GM23338 (cell line): ENCODE measurements around the gene KRTAP23-1. TPM values are rescaled to one million over a fixed set of nuclear protein-coding genes. Genes with fewer than 3 reads are reported as not detected.

Source experiments
- ATAC-seq: fragments of 200-7000 bp; cut with Tn5 transposase; 3 replicates; pipeline ENCODE4 v1.9.1; 2020
- DNase-seq: peaks from one replicate; pipeline ENCODE4 v3.0.0-alpha.2; 2015; ENCODE audit warnings: low spot score
- H2AFZ ChIP-seq: fragments of 200-600 bp; sonication (generic); 2 replicates; pipeline ENCODE4 v1.8.0; 2016; ENCODE audit warnings: antibody characterized with exemption, mild to moderate bottlenecking, moderate library complexity
- H3F3A ChIP-seq: fragments of 200-600 bp; sonication (generic); replicated peaks from 2 replicates; pipeline ENCODE4 v1.8.0; 2017; ENCODE audit warnings: antibody characterized with exemption, mixed run types, low read depth
- H3K27ac ChIP-seq: fragments of 200-600 bp; sonication (generic); 2 replicates; pipeline ENCODE4 v1.6.1; 2016; ENCODE audit warnings: low read depth
- H3K27me3 ChIP-seq: fragments of 200-600 bp; sonication (generic); 2 replicates; pipeline ENCODE4 v1.8.0; 2016; ENCODE audit warnings: mild to moderate bottlenecking, mixed run types, moderate library complexity; ENCODE audit not compliant: insufficient read depth
- H3K36me3 ChIP-seq: fragments of 200-600 bp; sonication (generic); 2 replicates; pipeline ENCODE4 v1.8.0; 2016; ENCODE audit warnings: mild to moderate bottlenecking; ENCODE audit not compliant: insufficient read depth
- H3K4me1 ChIP-seq: fragments of 200-600 bp; sonication (generic); 2 replicates; pipeline ENCODE4 v1.8.0; 2016; ENCODE audit warnings: mild to moderate bottlenecking, moderate library complexity; ENCODE audit not compliant: insufficient read depth
- H3K4me2 ChIP-seq: fragments of 200-600 bp; sonication (generic); 2 replicates; pipeline ENCODE4 v1.7.1; 2017; ENCODE audit warnings: mixed run types
- H3K4me3 ChIP-seq: fragments of 200-600 bp; sonication (generic); 2 replicates; pipeline ENCODE4 v1.6.1; 2016; ENCODE audit warnings: mixed run types
- H3K79me2 ChIP-seq: fragments of 200-600 bp; sonication (generic); replicated peaks from 2 replicates; pipeline ENCODE4 v1.8.0; 2017; ENCODE audit warnings: mild to moderate bottlenecking; ENCODE audit not compliant: insufficient read depth
- H3K9me2 ChIP-seq: fragments of 200-600 bp; sonication (generic); 2 replicates; pipeline ENCODE4 v1.8.0; 2017; ENCODE audit not compliant: insufficient read depth
- H4K20me1 ChIP-seq: fragments of 200-600 bp; sonication (generic); replicated peaks from 2 replicates; pipeline ENCODE4 v1.8.0; 2017; ENCODE audit warnings: mild to moderate bottlenecking; ENCODE audit not compliant: insufficient read depth
- H3K27ac Mint-ChIP-seq: 2 replicates; pipeline ENCODE4 v1.8.0; 2020; ENCODE audit warnings: inconsistent platforms, mild to moderate bottlenecking, moderate library complexity, mixed read lengths
- H3K27me3 Mint-ChIP-seq: 3 replicates; pipeline ENCODE4 v1.8.0; 2022; ENCODE audit warnings: low read depth, mild to moderate bottlenecking, moderate library complexity, mixed read lengths, inconsistent platforms; ENCODE audit not compliant: insufficient read depth, poor library complexity
- H3K36me3 Mint-ChIP-seq: 3 replicates; pipeline ENCODE4 v1.8.0; 2021; ENCODE audit warnings: low read depth, mild to moderate bottlenecking, inconsistent platforms, moderate library complexity, mixed read lengths
- H3K4me1 Mint-ChIP-seq: 3 replicates; pipeline ENCODE4 v1.8.0; 2020; ENCODE audit warnings: mild to moderate bottlenecking, inconsistent platforms, mixed read lengths
- H3K4me3 Mint-ChIP-seq: 3 replicates; pipeline ENCODE4 v1.8.0; 2021; ENCODE audit warnings: moderate library complexity, mild to moderate bottlenecking, inconsistent platforms, mixed read lengths
- H3K9me3 Mint-ChIP-seq: 3 replicates; pipeline ENCODE4 v1.8.0; 2020; ENCODE audit warnings: moderate library complexity, mild to moderate bottlenecking, inconsistent platforms, mixed read lengths
- CREB1 ChIP-seq: fragments of 250-450 bp; sonication (Bioruptor Pico); IDR thresholded peaks from 2 replicates; pipeline ENCODE4 v1.5.0; 2020; ENCODE audit warnings: low read depth, mild to moderate bottlenecking, moderate library complexity
- CTCF ChIP-seq, 2 experiments: fragments of 200-600 bp in 1 of 2; sonication (generic) in 1 of 2; conservative IDR thresholded peaks; 2 replicates each; pipeline versions ENCODE4 v1.5.1 to v1.6.1; 2016 to 2017; ENCODE audit warnings: antibody characterized with exemption in 2 of 2, low read depth in 2 of 2, mild to moderate bottlenecking in 2 of 2, moderate library complexity in 1 of 2
- ETS1 ChIP-seq: IDR thresholded peaks from 2 replicates; pipeline ENCODE4 v1.6.1; 2016; ENCODE audit warnings: antibody characterized with exemption
- JUNB ChIP-seq: IDR thresholded peaks from one replicate; pipeline ENCODE4 v1.6.1; 2016; ENCODE audit warnings: antibody characterized with exemption; ENCODE audit not compliant: unreplicated experiment
- NANOG ChIP-seq: IDR thresholded peaks from 2 replicates; pipeline ENCODE4 v1.6.1; 2016; ENCODE audit warnings: antibody characterized with exemption, borderline replicate concordance
- POLR2AphosphoS5 ChIP-seq: IDR thresholded peaks from 2 replicates; pipeline ENCODE4 v1.6.1; 2016; ENCODE audit warnings: antibody characterized with exemption, low read depth
- REST ChIP-seq: IDR thresholded peaks from one replicate; pipeline ENCODE4 v1.6.1; 2018; ENCODE audit warnings: antibody characterized with exemption; ENCODE audit not compliant: unreplicated experiment
- STAT1 ChIP-seq: IDR thresholded peaks from one replicate; pipeline ENCODE4 v1.6.1; 2016; ENCODE audit warnings: antibody characterized with exemption; ENCODE audit not compliant: unreplicated experiment
- ZNF114 ChIP-seq: fragments of 250-450 bp; sonication (Bioruptor Pico); IDR thresholded peaks from 2 replicates; pipeline ENCODE4 v1.5.0; 2020; ENCODE audit warnings: mild to moderate bottlenecking, moderate library complexity
- ZNF331 ChIP-seq: fragments of 250-450 bp; sonication (Bioruptor Pico); IDR thresholded peaks from 2 replicates; pipeline ENCODE4 v1.5.0; 2020; ENCODE audit warnings: low read depth, mild to moderate bottlenecking, moderate library complexity
- ZNF462 ChIP-seq: fragments of 250-450 bp; sonication (Bioruptor Pico); IDR thresholded peaks from 2 replicates; pipeline ENCODE4 v1.5.0; 2020; ENCODE audit warnings: mild to moderate bottlenecking, moderate library complexity
- polyA plus RNA-seq: library from polyadenylated mRNA; unstranded; fragments of >200 nt; fragmentation: Nextera tagmentation; extraction: Ambion mirVana; gene quantifications from 2 replicates; pipeline ENCODE4 v1.2.1, GENCODE V29; 2016
- total RNA-seq: library from RNA; depleted of rRNA; stranded (reverse); fragments of >200 nt; shearing (Covaris generic); gene quantifications from 2 replicates; pipeline ENCODE4 v1.2.3, GENCODE V29; 2014

The KRTAP23-1 gene
- total and polyA plus RNA-seq, 2 experiments from 2014 or later = not detected

GRCh38 chr21:30315701-30316100 is 32.7 kb downstream of the KRTAP23-1 start:
- H3K4me1 Mint-ChIP-seq = no peaks in the 10 kb centered on the region

More at GRCh38 chr21:30315701-30316100, 32.7 kb downstream of the KRTAP23-1 start:
- no peak overlapping the region for H3K4me2 ChIP-seq
- H3F3A ChIP-seq = no peaks in the 10 kb centered on the region
- H3K27ac ChIP-seq = no peak overlapping the region
- Mint-ChIP-seq H3K9me3 (no peaks in the 10 kb centered on the region), H3K36me3 (no peaks in the 10 kb centered on the region), H3K4me3 (no peak overlapping the region), H3K27me3 (peaks cover 4% of the 10 kb centered on the region), H3K27ac (no peak overlapping the region)
- no peak for TF ChIP-seq REST
- TF ChIP-seq ZNF462 (CRISPR knock-in tag) = no peak
- no peak for TF ChIP-seq NANOG
- TF ChIP-seq ZNF114 = no peak
- no peak for TF ChIP-seq ETS1
- no peak for TF ChIP-seq JUNB
- TF ChIP-seq ZNF331 (CRISPR knock-in tag) = no peak
- no peak for TF ChIP-seq CTCF (conservative IDR thresholded peaks at IDR 0.05; ENCODE audit: low read depth in 2 of 2)
- no peak for TF ChIP-seq POLR2AphosphoS5
- no peak for TF ChIP-seq CREB1 (CRISPR knock-in tag)
- TF ChIP-seq STAT1 = no peak
- no peaks in the 10 kb centered on the region; the same call in 1 of the 2 replicates for H3K9me2 ChIP-seq
- H3K4me3 ChIP-seq = no peak overlapping the region
- no peaks in the 10 kb centered on the region for H4K20me1 ChIP-seq
- no peak for DNase-seq
- H3K27me3 ChIP-seq = no peaks in the 10 kb centered on the region
- no peaks in the 10 kb centered on the region for H3K4me1 ChIP-seq
- ATAC-seq = no peak
- H2AFZ ChIP-seq = no peak overlapping the region
- no peaks in the 10 kb centered on the region for H3K36me3 ChIP-seq
- no peaks in the 10 kb centered on the region for H3K79me2 ChIP-seq
